GM18868 (cell line): ENCODE results near the gene APLP2.

Experiments
- ATAC-seq: cut with Tn5 transposase; IDR thresholded peaks from one replicate; pipeline ENCODE4 v1.9.1; 2021; ENCODE audit warnings: mild to moderate bottlenecking, moderate library complexity; ENCODE audit not compliant: unreplicated experiment

Gene APLP2

DNA sequence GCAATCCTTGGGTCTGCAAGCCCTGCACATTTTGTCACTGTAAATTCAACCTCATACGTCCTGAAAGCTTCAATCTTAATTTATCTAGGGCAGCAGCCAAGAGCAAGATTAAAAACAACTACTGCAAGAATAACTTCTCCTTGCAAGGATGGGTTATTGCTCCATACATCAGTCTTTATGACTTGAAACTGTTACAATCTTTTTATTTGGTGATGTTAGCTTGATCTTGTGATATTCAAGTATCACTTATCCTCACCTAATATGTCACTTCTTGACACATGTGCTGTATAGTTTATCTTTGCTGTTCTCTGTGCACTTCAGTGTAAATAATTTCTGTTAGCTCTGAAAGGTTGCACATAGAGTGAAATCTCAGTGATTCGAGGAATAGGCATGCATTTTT, 14.7 kb upstream of the APLP2 start:
- ATAC-seq: no peak

DNA sequence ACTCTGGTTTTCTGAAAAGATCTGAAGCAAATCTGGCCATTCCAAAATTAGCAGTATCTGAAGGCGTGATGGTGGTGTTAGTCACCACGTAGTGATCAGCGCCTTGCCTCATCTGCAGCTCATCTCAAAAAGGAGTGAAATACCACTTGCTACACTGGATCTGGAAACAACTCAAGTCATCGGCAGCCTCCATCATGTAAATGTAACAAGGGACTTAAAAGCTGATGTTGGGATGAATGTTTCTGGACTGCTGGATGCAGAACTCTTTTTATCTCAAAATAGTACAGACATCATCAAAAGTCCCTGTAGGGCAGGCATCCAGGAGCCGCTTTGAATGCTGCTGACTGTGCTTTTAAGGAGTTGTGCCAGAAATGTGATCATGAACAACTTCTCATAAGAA, 14.1 kb upstream of the APLP2 start:
- no peak for ATAC-seq

DNA sequence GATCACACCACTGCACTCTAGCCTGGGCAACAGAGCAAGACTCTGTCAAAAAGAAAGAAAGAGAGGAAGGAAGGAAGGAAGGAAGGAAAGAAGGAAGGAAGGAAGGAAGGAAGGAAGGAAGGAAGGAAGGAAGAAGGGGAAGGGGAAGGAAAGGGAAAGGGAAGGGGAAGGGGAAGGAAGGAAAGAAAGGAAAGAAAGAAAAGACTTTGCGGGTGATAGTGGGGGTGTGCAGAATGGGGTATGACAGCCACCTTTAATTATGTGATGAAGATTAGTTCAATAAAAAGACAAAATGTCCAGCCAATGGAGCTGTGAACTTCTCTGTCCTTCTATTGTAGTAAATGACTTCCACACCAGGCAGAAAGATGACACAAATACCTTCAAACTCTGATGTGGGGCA, 8.7 kb upstream of the APLP2 start:
- no peak for ATAC-seq

DNA sequence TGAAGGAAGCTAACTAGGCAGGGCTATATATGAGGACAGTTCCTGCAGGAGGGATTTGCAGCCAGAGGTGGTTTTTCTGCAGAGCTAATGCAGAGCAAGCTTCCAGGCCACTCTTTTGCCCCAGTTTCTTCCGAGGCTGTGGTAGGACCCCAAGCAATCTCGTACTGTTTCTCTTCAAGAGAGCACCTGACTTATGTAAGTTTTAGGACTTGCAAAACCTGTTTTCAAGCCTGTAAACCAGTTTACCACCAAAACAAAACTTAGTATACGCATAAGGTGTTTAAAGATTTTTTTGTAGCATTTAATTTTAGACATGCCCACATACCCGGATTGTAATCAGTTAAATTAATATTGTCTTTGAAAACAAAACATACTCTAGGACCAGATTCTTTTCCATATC, 7.7 kb upstream of the APLP2 start:
- ATAC-seq: no peak

DNA sequence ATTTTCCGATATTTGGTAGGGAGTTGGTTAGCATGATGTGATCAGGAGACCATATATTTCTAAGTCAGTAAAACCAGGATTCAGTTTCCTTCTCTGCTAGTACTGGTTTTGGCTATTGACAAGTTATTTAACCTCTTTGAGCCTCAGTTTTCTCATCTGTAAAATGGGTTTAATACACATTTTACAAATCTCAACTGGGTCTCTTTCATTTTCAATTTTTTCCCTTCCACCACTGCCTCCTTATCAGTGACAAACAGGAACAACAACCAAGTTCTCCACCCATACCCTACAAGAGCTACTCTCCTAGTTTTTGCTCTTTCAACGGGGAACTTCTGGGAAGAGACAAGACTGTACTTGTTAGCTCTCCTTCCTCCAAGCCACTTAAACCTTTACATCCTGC, 6.2 kb upstream of the APLP2 start:
- ATAC-seq: no peak

DNA sequence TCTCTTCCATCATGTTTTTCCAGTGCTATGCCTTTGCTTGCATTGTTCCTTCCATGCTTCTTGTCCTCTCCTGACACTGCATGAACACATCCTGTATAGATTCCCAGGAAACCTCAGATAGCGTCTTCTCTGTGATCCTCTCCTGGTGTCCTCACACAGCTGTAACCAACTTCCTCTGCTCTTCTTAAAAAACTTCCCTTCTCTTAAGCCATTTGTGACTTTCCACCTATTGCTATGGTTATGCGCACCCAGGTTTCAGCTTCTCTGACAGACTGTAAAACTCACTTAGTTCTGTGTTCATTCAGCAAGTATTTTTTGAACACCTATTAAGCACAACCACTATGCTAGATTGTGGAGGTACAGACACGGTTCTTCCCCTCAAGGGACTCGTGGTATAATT, 5.1 kb upstream of the APLP2 start:
- ATAC-seq: no peak

DNA sequence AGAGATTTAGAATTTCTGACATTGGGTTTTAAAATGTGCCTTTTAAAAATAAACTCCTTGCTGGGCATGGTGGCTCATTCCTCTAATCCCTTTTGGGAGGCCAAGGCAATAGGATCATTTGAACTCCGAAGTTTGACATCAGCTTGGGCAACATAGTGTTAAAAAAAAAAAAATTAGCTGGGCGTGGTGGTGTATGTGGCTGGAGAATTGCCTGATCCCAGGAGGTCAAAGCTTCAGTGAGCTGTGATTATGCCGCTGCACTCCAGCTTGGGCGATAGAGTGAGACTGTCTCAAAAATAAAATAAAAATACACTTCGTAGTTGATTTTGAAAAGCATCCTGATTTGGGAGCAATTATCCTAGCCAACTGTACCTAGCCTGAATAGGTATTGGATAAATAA, 3.4 kb upstream of the APLP2 start:
- ATAC-seq: no peak

DNA sequence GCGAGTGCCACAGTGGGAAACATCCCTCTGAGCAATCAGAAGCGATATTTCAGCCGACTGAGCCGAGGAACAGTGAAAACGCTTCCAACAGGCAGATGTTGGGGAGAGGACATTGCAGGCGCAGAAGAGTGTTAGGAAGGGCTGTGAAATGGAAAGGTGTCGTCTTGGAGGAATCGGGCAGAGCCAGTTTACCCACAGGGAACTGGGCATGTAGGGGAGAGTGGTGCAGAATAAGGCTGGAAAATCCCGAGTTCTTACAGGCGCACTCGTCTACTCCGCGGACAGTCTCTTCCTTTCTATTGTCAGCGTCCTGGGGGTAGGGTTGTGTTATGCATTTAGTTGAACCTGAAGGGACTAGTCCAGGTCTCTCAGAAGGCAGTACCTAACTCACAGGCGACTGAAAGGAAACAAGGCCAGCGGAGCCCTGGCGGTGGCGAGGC, 1.1 kb upstream of the APLP2 start:
- no peak for ATAC-seq

DNA sequence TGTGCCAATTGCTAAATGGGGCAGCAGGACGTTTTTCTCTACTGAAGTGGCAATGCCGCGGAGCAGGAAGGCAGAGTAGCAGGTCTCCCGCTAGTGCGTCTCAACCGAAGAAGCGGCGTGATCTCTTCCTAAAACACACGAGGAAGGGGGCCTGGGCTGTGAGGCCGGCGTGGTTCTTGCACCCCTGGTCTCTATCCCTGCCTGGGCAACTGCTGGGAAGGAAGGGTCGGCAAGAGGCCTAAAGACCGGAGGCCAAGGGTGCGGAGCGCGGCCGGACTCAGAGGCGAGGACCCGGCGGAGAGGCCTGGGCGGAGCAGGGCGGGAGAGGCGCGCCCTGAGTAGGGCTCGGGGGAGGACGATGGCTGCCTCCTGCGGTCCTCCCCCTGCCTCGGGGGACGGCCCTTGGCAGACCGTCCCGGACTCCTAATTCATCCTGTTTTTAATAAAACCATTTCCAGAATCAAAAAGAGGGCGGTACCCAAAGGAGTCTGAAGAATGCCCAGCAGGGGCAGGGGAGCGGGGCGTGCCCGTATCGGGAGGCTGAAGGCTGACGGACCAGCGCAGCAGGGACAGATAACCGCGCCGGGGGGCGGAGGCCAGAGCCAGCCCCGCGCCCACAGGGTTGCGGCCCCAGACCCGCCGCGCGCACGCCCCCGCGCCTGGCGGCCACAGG, 572 bp upstream of the APLP2 start:
- ATAC-seq: peak; percentile 34

DNA sequence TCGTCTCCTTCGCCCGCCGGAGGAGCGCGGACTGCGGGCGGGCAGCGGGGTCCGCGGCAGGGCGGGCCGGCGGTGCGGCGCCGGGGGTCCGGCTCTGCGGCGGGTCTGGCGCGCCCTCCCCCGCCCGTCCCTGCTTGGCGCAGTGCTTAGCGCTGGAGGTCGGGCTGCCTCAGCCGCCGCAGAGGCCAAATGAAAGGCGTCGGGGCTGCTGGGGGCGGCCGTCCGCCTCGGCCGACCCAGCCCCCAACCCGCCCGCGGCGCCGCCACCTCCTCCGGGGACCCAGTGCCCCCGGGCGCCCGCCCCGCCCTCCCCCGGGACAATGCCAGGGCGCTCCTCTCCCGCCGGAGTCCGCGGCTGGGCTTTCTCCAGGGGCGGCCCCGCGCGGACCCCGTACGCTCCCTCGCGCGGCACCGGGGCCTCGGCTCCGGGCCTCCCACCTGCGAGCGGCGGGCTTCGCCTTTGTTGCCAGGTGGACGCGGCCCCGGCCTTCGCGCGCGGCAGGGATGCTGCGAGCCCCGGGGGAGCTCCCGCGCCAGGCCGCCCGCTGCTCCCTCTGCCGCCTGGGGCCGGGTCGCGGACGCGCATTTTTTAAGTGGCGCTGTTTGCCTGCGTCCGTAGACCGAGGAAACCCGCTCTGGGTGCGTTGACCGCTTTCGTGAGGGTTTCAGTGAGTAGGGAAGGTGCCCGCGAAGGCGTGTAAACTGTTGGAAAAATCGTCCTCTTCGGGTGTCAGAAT, 583 bp downstream of the APLP2 start:
- ATAC-seq: peak; percentile 25

DNA sequence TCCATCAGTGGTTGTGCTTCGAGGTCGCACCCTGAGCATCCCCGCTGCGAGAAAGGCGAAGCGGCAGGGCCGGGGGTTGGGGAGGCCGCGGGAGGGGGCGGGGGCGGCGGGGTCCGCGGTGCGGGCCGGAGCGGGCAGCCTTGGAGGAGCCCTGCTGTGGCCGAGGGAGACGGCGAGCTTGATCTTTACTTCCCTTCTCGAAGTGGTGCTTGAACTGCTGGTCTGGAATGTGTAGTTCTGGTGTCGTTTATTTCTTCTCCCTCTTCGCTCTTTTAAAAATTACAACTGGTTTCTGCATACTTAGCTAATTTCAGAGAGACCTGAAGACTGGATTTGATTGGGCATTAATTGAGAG, 1.1 kb downstream of the APLP2 start:
- no peak for ATAC-seq

DNA sequence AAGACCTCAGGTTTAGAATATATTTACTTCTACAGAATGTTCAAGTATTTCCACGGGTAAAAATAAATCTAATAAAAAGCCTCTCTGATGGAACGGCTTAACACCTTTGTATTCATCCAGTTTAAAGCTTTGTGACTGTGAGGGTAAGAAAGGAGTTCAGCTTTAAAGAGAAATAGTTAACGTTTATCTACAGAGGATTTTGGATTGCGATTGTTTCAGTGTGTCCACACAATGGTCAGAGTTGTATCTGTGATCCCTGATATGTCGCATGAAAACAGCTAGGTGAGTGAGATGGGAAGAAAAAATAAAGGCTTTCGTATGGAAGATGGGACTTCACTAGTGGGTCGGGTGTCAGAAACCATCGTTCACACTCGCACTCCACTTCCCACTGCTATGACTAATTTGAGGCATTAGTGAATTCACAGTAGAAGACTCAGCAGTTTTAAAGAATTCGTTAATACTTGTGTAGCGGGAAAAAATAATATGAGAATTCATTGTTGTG, 1.6 kb downstream of the APLP2 start:
- ATAC-seq: no peak

DNA sequence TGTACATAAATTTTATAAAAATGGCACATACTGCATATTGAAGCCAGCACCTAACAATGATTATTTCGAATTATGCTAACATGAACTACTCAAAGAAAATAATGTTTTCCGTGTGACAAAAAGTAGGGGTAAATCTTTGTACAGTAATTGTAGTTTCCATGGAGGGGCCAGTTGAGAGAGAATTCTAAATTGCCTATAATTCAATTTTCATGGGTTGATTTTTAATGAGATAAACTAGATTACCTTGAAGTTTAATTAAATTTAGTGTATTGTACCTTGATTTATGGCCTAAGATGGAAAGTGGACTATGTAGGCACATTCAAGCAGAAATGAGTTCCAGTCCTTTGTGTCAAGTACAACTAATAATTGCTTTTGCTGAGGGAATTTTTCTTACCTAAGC, 5.0 kb downstream of the APLP2 start:
- no peak for ATAC-seq

DNA sequence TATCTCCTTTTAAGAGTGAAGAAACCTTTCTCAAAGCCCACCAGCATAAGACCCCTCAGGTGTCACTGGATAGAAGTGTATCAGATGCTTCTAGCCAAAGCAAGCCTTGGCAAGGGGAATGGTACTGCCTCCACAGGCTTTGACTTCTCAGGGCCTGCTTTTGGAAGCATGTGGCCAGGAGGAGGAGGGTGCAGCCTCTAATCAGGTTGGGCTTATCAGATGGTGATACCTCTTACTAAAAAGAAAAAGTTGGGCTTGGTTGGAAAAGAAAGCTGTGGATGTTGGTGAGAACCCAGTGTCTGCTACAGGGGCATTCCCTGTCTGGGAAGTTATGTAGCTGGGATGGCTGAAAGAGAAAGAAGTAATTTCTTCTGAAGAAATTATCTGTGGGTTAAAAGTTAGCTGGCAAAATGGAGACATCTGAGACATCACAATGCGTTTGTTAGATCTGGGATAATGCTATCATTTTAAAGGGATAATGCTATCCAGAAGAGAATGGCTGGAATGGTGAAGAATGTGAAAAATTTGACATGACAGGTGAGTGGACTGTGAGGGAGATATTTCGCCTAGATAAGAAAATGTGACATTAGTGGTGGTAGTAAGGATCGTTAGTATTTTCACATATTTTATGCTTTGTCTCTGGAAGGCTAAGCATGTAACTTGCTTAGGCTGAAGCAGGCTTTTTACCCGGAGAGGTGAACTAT, 7.2 kb downstream of the APLP2 start:
- no peak for ATAC-seq

DNA sequence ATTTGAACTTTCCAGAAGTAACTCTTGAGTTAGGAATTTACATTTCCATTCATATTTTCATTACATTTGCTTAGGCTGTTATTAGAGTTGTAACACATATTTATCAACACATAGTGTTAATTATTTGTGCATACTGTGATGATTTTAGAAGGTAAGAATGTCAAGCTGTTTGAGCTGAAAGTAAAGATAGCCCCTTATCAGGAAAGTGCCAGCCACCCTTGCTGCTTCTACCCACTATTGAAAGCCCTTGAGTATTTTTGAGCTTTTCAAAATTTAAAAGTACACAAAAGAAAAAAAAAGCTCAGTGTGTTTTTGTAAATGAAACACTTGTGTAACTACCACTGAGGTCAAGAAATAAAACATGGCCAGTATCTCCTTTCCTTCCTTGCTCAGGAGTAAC, 8.0 kb downstream of the APLP2 start:
- no peak for ATAC-seq

DNA sequence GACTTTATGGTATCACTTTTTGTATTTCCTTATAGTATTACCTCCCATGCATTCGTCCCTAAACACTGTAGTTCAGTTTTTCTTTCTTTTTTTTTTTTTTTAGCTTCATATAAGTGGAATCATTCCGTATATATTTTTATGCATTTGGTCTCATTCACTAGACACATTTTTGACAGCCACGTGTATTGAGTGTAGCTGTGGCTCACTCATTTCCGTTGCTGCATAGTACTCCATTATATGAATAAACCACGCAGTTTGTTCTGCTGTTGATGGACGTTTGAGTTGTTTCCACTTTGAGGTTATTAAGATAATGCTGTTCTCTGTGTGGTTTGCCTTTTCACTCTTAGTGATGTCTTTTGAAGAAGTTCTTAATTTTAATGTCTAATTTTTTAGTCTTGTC, 8.4 kb downstream of the APLP2 start:
- no peak for ATAC-seq

DNA sequence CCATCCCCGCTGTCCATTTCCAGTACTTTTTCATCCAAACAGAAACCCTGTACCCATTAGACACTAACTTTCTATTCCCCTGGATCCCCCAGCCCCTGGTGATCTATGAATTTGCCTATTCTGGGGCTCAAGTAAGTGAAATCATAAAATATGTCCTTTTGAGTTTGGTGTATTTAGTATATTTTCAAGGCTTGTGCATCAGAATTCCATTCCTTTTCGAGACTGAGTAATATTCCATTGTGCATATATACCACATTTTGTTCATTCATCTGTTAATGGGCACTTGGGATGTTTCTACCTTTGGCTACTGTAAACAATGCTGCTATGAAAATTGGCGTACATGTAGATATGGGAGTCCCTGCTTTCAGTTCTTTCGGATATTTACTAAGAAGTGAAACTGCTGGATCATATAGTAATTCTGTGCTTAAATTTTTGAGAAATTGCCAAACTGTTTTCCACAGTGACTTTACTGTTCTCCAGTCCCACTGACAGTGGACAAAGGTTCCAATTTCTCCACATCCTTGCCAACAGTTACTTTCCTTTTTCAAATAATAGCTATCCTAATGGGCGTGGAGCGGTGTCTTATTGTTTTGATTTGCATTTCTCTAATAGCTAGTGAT, 16.1 kb downstream of the APLP2 start:
- ATAC-seq: no peak

DNA sequence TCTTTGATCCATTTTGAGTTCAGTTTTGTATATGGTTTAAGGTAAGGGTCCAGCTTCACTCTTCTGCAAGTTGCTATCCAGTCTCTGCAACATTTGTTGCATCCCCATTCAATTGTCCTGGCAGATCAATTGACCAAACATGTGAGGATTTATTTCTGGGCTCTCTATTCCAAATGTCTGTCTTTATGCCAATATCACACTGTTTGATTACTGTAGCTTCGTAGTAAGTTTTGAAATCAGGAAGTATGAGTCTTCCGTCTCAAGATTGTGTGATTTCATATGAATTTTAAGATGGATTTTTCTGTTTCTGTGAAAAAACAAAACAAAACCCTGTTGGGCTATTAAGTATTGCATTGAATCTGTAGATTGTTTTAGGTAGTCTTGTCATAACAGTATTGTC, 17.0 kb downstream of the APLP2 start:
- no peak for ATAC-seq

DNA sequence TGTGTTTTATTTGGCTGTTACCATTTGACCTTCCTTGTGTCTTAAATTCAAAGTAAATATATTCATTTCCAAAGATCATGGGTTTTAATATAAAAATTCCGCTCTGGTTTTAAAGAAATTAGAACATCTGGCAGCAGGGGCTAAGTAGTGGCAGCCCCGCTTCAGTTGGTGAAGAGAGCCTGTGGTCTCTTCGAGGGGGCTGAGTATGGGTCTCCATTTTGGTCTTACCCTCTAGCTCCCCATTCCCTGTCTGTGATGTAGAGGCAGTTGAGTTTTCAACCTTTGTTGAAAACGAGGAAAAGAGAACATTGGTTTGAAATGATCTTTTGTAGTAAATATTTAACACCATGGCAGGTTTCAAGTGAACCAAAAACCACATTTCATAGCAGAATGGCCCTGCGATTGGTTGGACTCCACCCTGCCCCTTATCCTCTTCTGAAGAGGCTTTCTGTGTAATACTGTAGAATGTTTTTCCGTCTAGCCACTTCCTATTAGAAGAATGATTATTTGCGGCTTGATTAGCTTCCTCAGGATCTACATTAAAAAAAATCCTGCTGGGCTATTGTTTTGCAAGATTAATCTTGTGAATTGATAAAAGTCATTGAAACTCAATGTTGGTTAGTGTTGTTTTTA, 17.7 kb downstream of the APLP2 start:
- ATAC-seq: no peak

DNA sequence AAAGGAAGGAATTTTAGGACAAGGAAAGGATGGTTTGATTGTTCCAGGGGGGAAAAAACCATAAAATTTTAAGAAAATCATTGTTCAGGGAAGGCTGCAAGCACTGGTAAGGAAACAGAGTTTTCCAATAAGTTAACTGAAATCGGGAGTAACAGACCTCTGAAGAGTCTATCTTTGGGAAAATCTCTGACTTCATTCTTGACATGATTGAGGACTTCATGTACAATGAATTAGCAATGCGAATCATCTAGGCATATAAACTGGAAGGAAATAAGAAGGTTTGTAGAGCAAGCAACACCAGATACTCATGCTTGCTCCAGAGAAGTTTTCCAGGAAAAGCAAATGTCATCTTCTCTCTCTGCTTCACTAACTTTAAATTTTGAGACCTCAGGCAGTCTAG, 18.5 kb downstream of the APLP2 start:
- no peak for ATAC-seq
